ENCODE results near the gene GID8. TPM values are rescaled to one million over a fixed set of nuclear protein-coding genes. Genes with fewer than 3 reads are reported as not detected.

Gene GID8
- total RNA-seq, 1 donor from 2014 or later = 9.2 TPM

DNA sequence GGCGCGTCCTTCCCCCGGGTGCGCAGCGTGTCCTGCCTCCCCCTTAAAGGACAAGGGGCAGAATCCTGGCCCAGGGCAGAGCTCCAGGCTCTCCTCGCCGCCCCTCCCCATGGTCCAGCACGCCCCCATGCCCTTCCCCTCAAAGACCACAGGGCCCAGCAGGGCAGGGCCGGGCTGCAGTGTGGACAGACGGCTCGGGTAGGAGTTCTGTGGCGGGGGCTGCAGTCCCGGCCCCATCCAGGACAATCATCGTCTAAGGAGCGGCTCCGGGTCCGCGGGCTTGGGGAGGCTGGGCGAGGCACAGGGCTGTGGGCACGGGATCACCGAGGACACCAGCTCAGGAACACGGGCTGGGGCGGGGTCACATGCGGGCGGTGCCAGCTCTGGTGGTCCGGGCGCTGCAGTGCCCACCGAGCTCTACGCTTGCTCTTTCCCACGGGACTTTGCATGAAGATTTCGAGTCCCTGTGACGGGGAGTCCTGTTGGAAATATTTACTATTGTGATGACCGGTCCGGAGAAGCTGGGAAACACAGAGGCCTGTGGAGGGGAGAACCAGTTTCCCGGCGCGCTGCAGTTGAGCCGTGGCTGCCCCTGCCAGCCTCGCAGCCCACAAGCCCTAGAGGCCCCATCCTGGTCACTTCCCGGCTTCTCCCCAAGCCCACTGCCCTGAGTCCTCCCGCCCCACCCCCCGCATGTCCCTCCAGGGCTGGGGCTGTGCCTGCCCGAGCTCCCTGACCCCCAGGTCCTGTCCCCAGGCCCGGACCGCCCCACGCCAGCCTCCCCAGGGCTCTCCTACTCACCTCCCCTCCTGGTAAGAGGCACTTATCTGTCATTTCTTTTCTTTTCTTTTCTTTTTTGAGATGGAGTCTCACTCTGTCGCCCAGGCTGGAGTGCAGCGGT, 35.1 kb downstream of the GID8 start:
- intact Hi-C loops (cut with DNase I) = loop anchor here (1.0 to 2.0 kb wide), 2 partner anchors 36 to 72 kb away; no protein-coding TSS in a partner anchor

DNA sequence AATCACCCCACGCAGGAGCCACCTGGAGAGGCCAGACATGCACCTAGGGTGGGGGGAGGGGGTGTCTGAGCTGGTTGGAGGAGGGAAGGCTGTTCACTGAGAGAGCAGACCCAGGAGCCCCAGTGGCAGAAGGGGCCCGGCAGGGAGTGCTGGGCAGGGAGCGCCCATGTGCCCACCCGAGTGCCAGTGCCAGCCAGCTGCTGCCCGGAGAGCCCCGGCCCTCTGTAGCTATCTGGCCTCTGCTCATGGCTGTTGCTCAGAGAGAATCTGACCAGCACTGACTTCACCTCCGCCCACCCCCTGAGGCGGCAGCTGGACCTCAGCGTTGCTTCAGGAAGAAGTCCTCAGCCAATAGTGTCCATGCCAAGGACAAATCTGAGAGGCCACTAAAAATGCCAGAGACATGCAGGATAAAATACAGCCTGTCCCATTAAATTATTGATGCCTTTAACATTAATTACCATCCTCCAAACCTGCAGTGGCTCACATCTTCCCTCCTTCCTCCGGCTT, 37.4 kb downstream of the GID8 start:
- intact Hi-C loops (cut with DNase I) = no loop called here
- TF ChIP-seq CTCF (IDR thresholded peaks at IDR 0.05) = no peak
- H3K27ac ChIP-seq = no peak overlapping the region
- H3K4me3 ChIP-seq = no peak overlapping the region
- H3K36me3 ChIP-seq = no peaks in the 10 kb centered on the region
- no peaks in the 10 kb centered on the region for H3K9me3 ChIP-seq
- H3K27me3 ChIP-seq = no peaks in the 10 kb centered on the region
- peaks cover 0 to 2% of the 10 kb centered on the region in 2 donors for H3K4me1 ChIP-seq
- no peak for DNase-seq (ENCODE audit: low spot score in 2 of 2)

More for the DNA sequence above, 35.1 kb downstream of the GID8 start:
- H3K9me3 ChIP-seq = no peaks in the 10 kb centered on the region
- TF ChIP-seq CTCF (IDR thresholded peaks at IDR 0.05) = no peak
- DNase-seq (ENCODE audit: low spot score in 2 of 2) = no peak
- H3K4me1 ChIP-seq = peaks cover 0 to 2% of the 10 kb centered on the region in 2 donors
- H3K27me3 ChIP-seq = no peaks in the 10 kb centered on the region
- no peaks in the 10 kb centered on the region for H3K36me3 ChIP-seq
- no peak overlapping the region for H3K27ac ChIP-seq
- H3K4me3 ChIP-seq = peak overlapping the region; percentile 18 to 49

GRCh38 chr20:62975812-62976508, 38.0 kb downstream of the GID8 start:
- Histone ChIP-seq H3K4me1 (peaks cover 0 to 2% of the 10 kb centered on the region in 2 donors), H3K27ac (no peak overlapping the region), H3K27me3 (no peaks in the 10 kb centered on the region), H3K9me3 (no peaks in the 10 kb centered on the region), H3K4me3 (no peak overlapping the region), H3K36me3 (no peaks in the 10 kb centered on the region)
- DNase-seq (ENCODE audit: low spot score in 2 of 2) = no peak
- TF ChIP-seq CTCF (IDR thresholded peaks at IDR 0.05) = no peak
- intact Hi-C loops (cut with DNase I) = no loop called here

DNA sequence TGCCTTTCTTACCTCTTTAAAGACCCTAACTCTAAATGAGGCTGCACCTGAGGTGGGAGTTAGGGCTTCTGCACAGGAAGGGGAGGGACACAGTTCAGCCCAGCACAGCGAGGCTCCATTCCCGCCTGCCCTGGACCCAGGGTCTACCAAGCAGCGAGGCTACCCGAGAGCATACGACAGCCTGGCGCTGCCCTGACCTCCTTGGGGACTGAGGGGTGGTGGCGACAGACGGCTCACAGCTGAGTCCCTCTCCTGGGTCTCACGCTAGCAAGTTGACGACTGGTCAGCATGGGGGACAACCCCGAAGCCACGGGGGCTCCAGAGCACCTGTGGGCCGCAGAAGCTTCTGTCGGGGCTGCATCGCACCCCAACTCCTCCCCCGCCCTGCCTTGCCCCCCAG, 38.9 kb downstream of the GID8 start:
- Histone ChIP-seq H3K27me3 (no peaks in the 10 kb centered on the region), H3K36me3 (no peaks in the 10 kb centered on the region), H3K4me3 (no peak overlapping the region), H3K4me1 (peaks cover 0 to 2% of the 10 kb centered on the region in 2 donors), H3K27ac (no peak overlapping the region), H3K9me3 (no peaks in the 10 kb centered on the region)
- intact Hi-C loops (cut with DNase I) = no loop called here
- no peak for DNase-seq (ENCODE audit: low spot score in 2 of 2)
- TF ChIP-seq CTCF (IDR thresholded peaks at IDR 0.05) = no peak

- no peaks in the 10 kb centered on the region for H3K4me1 ChIP-seq
- DNase-seq (ENCODE audit: low spot score in 2 of 2) = no peak
- H3K4me3 ChIP-seq = no peak overlapping the region
- TF ChIP-seq CTCF (IDR thresholded peaks at IDR 0.05) = no peak
- no peaks in the 10 kb centered on the region for H3K27me3 ChIP-seq
- intact Hi-C loops (cut with DNase I) = no loop called here
- no peaks in the 10 kb centered on the region for H3K36me3 ChIP-seq
- no peak overlapping the region for H3K27ac ChIP-seq
- no peaks in the 10 kb centered on the region for H3K9me3 ChIP-seq
Observed at GRCh38 chr20:62977613-62978560, 39.9 kb downstream of the GID8 start.

All from ascending aorta (tissue), 2 donors.